HG03439 (cell line): Measurements from ENCODE around the gene PDE4D.
"Not testable (repeated sequence)": the region's sequence is repeated elsewhere in the genome, so short reads cannot be mapped to it uniquely, and the experiment has no call there.

Experiments used
- ATAC-seq: cut with Tn5 transposase; IDR thresholded peaks from one replicate; pipeline ENCODE4 v1.9.1; 2021; ENCODE audit warnings: mild to moderate bottlenecking, moderate library complexity; ENCODE audit not compliant: unreplicated experiment

Gene PDE4D

DNA sequence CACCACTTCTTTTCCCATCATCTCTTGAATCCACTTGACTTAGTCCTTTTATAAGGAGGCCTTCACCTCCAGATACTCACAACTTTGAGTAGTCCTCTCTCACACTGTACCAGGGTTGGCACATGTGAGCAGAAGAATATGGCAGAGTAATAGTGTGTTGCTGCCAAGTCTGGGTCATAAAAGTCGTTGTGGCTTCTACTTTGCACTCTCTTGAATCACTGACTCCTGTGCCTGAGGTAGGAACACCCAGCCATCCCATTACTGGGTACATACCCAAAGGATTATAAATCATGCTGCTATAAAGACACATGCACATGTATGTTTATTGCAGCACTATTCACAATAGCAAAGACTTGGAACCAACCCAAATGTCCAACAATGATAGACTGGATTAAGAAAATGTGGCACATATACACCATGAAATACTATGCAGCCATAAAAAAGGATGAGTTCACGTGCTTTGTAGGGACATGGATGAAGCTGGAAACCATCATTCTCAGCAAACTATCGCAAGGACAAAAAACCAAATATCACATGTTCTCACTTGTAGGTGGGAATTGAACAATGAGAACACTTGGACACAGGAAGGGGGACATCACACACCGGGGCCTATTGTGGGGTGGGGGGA lies 145.4 kb downstream of the PDE4D start:
- not testable (repeated sequence) for ATAC-seq

- ATAC-seq: no peak
Measured at GRCh38 chr5:59746241-59746765, 147.2 kb downstream of the PDE4D start.

GRCh38 chr5:59745415-59745863 lies 148.1 kb downstream of the PDE4D start:
- no peak for ATAC-seq

DNA sequence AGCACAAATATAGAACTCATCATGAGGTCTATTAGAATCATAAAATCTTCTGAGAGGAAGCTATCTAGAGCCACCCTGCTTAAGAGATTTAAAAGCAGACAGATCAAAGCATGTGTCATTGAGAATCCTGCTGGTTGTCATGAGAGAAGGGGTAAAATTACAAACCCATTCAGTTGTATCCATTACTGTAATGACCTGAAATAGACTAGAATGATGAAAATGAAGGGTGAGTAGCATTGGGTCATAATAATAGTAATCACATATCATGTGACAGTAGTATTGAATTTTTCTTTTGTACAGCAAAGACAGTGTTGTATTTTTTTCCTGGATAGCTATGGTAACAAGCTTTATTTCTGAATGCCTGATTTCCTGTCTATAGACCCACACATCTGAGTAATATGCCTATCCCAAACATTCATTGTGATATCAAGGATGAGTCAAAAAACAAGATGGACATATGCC lies 149.0 kb downstream of the PDE4D start:
- ATAC-seq: no peak

GRCh38 chr5:59741599-59741998 lies 151.9 kb downstream of the PDE4D start:
- no peak for ATAC-seq

DNA sequence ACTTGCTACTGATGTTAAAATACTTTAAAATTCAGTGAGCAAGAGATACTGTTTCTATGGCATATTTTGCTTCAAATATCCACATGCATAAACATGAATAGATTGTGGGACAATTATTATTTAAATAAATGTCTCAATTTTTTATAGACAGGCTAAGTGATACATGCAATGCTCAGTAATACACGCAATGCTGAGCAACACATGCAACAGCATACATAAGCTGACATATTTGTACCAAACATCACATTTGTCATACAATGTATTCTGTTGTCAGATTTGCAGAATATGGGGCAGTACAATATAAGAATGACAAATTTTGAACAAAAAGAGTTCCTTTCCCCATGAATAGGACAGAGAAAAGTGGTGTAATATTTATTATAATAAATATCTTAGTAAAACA lies 155.5 kb downstream of the PDE4D start:
- ATAC-seq: no peak

DNA sequence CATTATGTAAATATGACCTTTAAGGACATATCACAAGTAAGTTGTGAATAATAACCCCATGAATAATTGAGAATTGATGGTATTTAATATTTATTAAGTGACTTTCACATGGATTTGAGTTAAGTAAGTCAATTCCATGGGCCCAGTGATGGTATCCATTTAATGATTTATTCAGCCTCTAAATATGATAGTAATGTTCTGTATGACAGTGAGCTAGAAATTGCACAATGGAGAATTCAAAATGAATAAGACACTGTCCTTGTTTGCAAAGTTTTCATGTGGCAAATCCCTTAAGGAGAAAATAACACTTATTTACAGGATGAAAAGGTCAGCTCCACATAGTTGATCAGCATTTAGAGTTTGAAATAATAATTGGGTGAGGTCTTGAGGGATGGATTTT lies 160.7 kb downstream of the PDE4D start:
- no peak for ATAC-seq

DNA sequence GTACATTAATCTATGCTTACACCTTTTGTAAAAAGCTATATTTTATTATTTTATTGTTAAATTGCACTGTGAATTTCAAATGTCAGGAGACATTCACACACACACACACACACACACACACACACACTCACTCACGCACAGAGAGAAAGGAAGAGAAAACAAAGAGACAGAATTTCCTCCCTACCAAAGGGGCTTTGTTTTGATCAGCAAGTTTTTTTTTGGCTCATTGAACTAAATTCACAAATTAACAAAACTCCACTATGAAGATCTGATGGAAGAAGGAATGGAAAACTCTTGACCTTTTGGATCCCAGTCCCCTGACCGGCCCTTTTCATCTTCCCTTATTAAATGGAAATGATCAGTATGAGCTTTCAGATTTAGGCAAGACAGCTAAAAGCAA lies 161.2 kb downstream of the PDE4D start:
- no peak for ATAC-seq

GRCh38 chr5:59731809-59732208 lies 161.7 kb downstream of the PDE4D start:
- ATAC-seq: no peak

- ATAC-seq: no peak
Measured at GRCh38 chr5:59729820-59730219, 163.7 kb downstream of the PDE4D start.

GRCh38 chr5:59729357-59729756 lies 164.2 kb downstream of the PDE4D start:
- ATAC-seq: no peak

DNA sequence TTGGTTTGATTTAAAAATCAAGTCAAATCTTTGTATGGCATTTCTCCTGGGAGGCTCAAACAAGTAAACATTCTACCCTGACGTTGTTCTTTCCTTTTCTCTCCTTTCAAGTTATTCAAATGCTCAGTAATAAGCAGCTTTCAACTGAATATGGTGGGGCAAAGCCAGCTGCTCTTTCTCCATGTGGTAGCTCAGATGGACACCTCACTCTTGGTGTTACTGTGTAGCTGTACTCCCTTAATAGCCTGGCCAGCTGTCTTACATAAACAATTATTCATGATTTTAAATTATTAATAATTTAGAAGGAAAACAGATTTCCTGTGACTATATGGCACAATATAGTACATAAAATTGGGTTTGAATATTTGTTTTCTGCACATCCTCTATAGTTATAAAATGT lies 165.2 kb downstream of the PDE4D start:
- ATAC-seq: no peak

DNA sequence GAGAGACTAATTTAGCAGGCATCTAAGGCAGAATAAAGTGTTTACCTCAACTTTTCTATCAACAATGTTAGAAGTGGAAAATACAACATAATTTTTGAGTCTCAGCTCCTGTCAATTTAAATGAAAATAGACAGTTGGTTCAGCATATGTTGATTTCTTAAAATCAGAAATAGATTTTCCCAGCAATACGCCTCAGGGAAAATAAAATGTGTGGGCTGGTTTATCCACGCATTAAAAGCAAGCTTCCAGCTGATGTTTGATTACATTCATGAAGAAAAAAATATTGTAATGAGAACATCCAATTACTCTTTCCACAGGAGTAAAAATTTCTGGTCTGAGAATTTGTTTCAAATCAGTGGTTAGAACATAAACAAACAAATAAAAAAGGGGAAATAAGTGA lies 166.3 kb downstream of the PDE4D start:
- no peak for ATAC-seq

GRCh38 chr5:59725392-59725767 lies 168.1 kb downstream of the PDE4D start:
- ATAC-seq: no peak

DNA sequence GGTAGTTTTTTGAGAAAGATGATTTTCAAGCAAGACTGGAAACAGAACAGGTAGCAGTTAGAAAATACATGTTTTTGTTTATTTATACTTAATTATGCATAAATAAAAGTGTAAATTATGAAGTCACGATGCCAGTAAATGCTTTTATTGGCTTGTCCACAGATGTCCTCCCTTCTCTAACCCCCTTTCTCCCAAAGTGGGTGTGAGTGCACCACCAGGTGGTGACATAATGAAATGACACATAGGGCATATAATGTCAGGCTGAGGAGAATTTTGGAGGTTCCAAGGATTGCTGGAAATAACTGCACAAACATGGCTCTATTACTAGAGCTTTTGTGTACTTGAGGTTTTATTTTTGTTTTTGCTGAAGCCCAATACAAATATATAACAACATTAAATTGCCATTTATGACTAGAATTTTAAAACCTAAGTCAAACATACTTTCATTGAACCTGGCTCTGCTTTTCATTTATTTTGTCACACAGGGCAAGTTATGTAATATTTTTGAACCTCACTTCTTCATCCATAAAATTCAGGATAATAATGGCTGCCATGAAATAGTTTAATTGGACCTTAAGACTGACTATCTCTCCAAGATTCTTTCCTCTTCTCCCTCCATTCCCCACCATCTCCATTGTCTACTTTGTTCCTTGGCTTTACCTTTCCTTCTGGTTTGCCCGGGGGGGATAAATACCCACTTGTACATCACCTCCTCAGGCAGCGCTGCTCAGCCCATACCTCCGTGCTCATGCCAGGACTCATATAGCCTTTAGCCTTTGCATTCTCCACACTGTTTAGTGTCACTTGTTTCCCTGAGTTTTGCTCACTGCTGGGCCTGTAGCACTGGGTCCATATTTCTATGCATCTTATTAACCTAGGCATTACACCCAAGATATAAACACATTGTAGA lies 168.8 kb downstream of the PDE4D start:
- ATAC-seq: no peak

DNA sequence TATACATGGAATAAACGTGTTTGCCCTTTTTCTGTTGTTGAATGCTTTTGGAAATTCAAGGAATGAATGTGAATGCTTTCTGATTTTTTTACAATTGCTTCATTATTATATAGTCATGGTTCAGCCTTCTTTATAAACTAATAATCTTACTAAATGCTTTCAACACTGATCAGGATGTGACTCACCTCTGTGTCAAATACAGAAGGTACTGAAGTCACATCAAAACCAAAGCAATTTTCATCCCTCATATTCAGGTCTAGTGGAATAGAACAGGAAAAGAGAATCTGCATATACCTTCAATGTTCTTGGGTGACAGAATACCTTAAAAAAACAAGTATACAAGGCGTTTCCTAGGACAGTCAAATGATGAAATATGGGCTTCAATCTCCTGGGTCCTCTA lies 170.7 kb downstream of the PDE4D start:
- ATAC-seq: no peak

- ATAC-seq: no peak
Measured at GRCh38 chr5:59721741-59722140, 171.8 kb downstream of the PDE4D start.

DNA sequence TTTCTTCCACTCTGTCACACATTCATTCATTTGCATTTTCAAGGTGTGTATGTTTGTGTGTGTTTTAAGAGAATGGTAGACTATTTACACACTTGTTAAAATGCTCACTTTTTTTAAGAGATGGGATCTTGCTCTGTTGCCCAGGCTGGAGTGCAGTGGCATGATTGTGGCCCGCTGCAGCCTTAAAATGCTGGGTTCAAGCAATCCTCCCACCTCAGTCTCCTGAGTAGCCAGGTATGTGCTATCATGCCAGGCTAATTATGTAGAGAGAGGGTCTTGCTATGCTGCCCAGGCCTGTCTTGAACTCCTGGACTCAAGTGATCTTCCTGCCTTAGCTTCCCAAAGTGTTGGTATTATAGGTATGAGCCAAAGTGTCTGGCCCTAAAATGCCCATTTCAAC lies 173.5 kb downstream of the PDE4D start:
- ATAC-seq: no peak

DNA sequence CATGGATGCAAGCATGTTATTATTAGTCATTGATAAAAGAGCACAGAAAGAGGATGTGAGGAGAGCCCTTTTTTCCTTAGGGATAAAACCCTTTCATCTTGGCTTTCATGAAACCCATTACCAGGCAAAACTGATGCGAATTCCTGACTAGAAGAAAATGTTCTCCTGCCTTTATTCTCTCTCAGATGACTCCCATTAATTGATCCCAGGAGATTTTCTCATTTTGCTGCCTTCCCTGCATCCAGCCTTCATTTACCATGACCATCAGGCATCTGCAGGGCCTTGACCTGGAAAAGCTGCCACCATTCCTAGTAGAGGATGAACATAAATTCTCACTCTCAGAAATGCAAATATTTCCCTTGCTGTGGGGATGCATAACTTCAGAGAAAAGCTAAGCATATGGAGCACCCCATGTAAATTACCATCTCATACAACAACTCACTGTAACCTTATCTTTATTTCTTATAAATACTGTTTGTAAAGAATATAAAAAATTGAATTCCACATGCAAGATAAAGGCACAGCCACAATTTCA lies 176.5 kb downstream of the PDE4D start:
- ATAC-seq: no peak

GRCh38 chr5:59716029-59716428 lies 177.5 kb downstream of the PDE4D start:
- ATAC-seq: no peak

- no peak for ATAC-seq
Measured at GRCh38 chr5:59715228-59715627, 178.3 kb downstream of the PDE4D start.

DNA sequence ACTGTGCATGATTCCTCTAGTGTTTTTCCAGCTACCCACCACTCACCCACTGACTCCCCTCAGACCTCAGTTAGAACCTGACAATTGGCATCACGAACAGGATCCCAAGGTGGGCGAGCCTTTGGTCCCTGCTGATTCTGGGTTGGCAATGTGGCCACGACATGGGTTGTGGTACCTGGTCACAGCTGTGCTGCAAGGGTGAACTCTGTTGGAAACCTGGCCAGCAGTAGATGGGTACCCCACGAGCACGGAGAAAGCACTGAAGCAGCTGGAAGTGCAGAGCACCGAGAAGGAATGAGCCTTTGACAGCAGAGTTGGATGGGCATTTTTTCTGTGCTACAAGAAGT lies 180.1 kb downstream of the PDE4D start:
- no peak for ATAC-seq
